HPDE6-E6E7 (cell line): Measurements from ENCODE around the gene CCDC185.

Source experiments
- DNase-seq: peaks from one replicate; pipeline ENCODE4 v3.0.0; 2011; ENCODE audit warnings: missing footprints; ENCODE audit errors: extremely low spot score

The CCDC185 gene

DNA sequence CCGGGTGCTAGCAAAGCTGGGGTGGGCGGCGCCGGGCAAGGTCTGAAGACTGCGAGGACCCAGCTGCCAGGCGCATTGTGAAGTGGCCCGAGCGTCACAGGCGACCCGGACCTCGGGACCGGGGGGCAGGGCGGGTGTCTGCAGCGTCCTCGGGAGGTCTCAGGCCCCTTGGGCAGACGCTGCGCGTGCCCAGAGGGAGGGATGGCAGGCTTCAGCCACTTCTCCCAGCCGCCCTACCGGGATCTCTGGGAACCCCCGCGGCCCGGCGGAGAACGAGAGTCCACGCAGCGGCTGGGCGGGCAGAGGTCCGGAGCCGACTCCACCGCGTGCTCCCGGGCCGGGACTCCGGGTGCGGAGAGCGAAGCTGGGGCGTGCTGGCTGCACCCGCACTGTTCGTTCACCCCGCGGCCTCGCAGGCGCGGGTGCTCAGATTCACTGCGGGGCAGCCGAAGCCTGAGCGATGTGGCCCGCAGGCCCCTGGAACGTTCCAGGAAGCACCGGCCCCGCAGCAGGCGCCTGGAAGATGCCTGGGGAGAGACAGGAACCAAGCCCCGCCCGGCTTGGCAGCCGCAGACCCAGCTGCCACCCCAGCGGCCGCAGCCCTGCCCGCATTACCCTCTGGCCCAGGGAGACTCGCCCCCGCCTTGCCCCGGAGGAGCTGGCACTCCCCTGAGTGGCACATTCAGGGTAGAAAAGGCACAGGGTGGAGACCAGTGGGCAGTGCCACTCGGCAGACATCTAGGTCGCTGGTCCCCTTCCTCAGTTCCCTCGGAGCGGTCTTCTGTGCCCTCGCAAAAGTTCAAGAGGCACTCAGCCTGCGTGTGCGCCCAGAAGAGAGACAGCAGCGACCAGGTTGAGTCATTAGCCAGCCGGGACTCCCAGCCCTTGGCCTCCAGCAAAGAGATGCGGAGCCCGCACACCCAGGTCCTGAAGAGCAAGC lies at the start of gene CCDC185:
TSS of gene CCDC185 (plus strand) at position 141 of the 940 bp plus-strand sequence. CDS start at position 202, 61 bp downstream.
- no peak for DNase-seq

GRCh38 chr1:223343692-223344091 lies 49.5 kb upstream of the CCDC185 start:
- no peak for DNase-seq

GRCh38 chr1:223344491-223344890 lies 48.7 kb upstream of the CCDC185 start:
- DNase-seq: no peak

- no peak for DNase-seq
Measured at GRCh38 chr1:223345720-223346119, 47.5 kb upstream of the CCDC185 start.

GRCh38 chr1:223346311-223346710 lies 46.9 kb upstream of the CCDC185 start:
- no peak for DNase-seq

DNA sequence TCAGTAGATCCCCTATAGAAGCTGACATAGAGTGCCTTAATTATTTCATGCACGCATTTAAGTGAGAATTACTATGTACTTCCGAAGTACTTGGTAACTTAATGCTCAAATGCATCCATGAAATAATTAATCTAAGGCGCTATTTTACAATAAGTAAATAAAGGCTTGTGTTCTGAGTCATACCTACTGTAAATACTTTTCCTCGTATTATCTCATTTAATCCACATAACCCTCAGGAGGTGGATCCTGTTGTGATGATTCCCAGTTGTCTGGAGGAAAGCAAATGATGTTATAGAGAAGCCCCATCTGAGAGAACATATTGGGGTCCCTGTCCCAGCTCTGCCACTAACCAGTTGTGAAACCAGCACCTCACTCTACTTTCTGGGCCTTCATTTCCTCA lies 45.6 kb upstream of the CCDC185 start:
- DNase-seq: no peak

GRCh38 chr1:223348439-223348838 lies 44.8 kb upstream of the CCDC185 start:
- no peak for DNase-seq

DNA sequence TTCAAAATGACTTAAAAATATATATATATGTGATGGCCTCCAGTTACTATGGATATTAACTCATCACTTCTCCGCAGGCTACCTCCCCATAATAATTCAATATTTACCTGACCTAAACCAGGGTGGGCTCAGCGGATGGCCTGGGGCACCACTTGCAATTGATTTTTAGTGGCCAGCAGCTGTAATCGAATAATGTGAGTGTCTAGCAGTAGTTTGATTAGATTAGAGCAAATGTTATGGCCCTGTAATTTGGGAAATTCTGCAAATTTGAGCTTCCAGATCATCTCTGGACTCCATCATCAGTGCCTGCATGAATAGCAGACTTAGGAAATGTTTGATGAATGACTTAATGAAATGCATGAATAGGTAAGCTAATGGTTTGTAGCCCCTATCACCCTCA lies 44.0 kb upstream of the CCDC185 start:
- no peak for DNase-seq

GRCh38 chr1:223350361-223350908 lies 42.8 kb upstream of the CCDC185 start:
- no peak for DNase-seq

GRCh38 chr1:223352944-223353343 lies 40.3 kb upstream of the CCDC185 start:
- no peak for DNase-seq

DNA sequence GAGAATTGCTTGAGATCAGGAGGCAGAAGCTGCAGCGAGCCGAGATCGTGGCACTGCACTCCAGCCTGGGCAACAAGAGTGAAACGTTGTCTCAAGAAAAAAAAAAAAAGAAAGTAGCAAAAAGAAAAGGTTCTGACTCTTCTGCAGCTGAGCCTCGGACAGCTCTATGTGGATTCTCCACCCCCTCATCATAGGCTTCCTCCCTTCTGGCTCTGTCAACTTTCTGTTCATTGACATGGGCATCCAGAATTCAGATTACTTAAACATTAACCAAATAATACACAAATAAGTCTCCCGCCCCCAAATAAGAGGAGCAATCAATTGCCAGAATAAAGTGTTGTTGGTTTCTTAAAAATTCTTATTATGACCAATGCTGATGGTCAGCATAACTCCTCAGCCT lies 39.3 kb upstream of the CCDC185 start:
- DNase-seq: no peak

GRCh38 chr1:223355699-223356098 lies 37.5 kb upstream of the CCDC185 start:
- DNase-seq: peak; percentile 84

- no peak for DNase-seq
Measured at GRCh38 chr1:223358826-223359225, 34.4 kb upstream of the CCDC185 start.

GRCh38 chr1:223363057-223363855 lies 30.0 kb upstream of the CCDC185 start:
- DNase-seq: no peak

- no peak for DNase-seq
Measured at GRCh38 chr1:223363856-223364684, 29.1 kb upstream of the CCDC185 start, which contains the start of gene SUSD4. TSS of gene SUSD4 (minus strand) at chr1:223364176. CDS start at chr1:223363425, 751 bp downstream.

DNA sequence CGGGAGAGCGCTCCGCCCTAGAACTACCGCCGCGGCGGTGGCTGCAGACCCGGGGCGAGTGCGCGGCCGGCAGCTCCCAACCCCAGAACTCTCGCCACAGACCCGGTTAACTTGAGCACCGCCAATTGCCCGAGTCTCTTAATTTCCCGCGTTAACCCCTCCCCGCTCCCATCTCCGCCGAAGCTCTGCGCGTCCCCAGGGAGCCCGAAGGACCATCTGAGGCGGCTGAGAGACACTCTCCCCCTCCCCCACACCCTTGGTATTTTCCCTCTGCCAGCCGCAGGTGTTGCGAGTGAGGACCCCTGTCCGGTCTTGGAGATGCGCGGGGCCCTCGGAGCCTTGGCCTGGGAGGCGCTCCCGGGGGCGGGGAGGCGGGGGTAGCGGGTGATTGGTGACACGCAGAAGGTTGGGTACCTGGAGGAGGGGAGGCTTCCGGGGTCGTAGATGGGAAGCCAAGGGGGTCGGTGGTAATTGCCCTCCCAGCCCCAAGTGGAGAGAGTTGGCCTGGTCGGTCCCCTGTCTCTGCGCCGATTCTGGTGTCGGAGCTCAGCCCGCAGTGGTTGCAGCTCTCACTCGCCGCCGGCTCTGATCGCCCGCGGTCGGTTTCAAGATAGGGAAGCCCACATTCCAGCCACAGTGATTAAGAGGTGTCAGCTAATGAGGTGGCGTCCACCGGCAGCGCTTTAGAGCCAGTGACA lies 28.4 kb upstream of the CCDC185 start:
- no peak for DNase-seq

DNA sequence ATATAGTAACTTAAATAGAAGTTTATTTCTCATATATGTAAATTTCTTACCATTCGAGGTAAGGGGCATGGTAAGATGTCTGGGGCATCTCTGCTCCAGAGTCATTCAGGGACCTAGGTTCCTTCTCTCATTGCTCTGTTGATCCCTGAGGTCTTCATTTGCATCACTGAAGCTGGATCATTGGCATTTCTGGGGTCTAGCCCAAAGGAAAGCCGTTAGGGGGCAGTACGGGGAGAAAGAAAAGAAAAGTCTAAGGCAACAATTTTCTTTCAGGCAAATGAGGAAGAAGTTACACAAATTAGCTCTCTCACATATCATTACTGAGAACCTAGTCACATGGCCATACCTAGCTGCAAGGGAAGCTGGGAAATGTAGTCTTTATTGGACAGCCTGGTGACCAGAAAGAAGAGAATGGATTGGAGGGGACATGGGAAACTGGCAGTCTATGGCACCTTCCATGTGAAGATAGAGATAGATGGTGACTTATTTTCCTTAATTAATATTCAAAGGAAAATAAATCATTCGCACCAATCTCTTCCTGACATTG lies 19.1 kb upstream of the CCDC185 start:
- DNase-seq: no peak

DNA sequence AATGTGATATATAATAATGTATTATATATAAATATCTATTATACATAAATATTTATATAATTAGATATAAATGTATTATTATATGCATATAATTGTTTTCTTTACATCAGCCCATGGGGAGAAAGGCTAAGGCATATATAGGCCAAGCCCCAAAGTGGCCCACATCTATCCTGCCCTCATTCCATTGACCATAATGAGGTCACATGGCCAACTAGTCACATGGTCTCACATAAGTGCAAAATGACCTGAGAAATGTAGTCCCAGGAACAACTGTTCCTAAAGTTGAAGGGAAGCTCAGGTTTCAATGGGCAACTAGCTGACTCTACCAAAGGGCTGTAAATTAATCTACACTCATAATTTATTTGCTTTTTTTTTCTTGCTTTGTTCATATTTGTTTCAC lies 14.5 kb upstream of the CCDC185 start:
- no peak for DNase-seq

DNA sequence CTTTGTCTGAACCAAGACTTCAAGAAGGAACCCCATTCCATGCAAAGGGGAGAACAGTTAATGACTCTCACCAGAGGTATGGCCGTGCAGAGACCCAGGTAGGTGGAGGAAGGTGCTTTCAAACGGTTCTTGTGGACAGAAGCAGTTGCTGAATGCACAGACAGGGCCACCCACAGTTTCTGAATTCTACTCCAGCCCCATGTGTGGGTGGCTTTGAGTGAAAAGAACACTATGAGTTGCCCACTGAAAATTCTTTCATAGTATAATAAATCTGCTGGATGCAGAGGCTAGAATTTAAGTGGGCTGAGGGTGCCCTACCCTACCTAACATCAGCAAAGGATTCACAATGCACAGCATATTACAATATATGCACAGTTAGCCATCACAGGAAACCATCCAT lies 7.2 kb upstream of the CCDC185 start:
- no peak for DNase-seq

- no peak for DNase-seq
Measured at GRCh38 chr1:223390618-223391017, 2.6 kb upstream of the CCDC185 start.
